Measurements from ENCODE around the gene PANK2.

GRCh38 chr20:3862333-3862732 lies 26.9 kb upstream of the PANK2 start:
- TF ChIP-seq REST (IDR thresholded peaks at IDR 0.05; ENCODE audit: low read depth), result no peak
- no peak for TF ChIP-seq CREB1 (IDR thresholded peaks at IDR 0.05; ENCODE audit: low read depth)
